Measurements from ENCODE around the gene GYPE.
"Not testable (repeated sequence)": the region's sequence is repeated elsewhere in the genome, so short reads cannot be mapped to it uniquely, and the experiment has no call there.

DNA sequence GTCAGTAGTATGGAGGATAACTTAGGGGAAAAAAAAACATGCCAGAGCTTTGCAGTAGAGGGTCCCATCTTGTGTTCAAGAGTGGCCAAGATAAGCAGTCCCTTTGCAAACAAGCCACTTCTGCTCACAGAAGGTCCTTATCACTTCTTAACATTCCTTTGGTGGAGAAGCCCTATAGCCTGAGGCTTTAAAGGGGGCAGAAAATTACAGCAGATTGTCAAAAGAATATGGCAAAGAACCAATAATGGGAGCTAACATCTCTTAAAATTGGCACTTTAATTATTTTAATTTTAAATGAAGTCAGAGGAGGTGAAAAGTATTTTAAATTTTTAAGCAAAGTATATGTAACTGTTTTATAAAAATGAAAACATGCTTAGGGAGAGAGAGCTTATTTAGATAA is 20.4 kb downstream of the GYPE start:
- not testable (repeated sequence) for TF ChIP-seq HDAC6 (IDR thresholded peaks at IDR 0.05; ENCODE audit: unreplicated experiment); EP300 (IDR thresholded peaks at IDR 0.05; ENCODE audit: borderline replicate concordance in 1 of 2, control insufficient read depth in 1 of 2, low read depth in 2 of 2, low read length in 2 of 2); SPI1 (IDR thresholded peaks at IDR 0.05; ENCODE audit: borderline replicate concordance, insufficient read depth, low read depth, low read length); USF2 (IDR thresholded peaks at IDR 0.05; ENCODE audit: borderline replicate concordance, low read depth, low read length); YY1 (IDR thresholded peaks at IDR 0.05; ENCODE audit: low read depth, low read length); GABPA (IDR thresholded peaks at IDR 0.05; ENCODE audit: low read depth); CEBPZ (IDR thresholded peaks at IDR 0.05; ENCODE audit: low read depth, low read length); CBFB (IDR thresholded peaks at IDR 0.05; ENCODE audit: low read depth); SREBF2 (IDR thresholded peaks at IDR 0.05; ENCODE audit: low read length); EGR1 (IDR thresholded peaks at IDR 0.05; ENCODE audit: borderline replicate concordance in 1 of 2, low read depth in 2 of 2, low read length in 2 of 2); NBN (IDR thresholded peaks at IDR 0.05)
- TF ChIP-seq, protein P1, sequence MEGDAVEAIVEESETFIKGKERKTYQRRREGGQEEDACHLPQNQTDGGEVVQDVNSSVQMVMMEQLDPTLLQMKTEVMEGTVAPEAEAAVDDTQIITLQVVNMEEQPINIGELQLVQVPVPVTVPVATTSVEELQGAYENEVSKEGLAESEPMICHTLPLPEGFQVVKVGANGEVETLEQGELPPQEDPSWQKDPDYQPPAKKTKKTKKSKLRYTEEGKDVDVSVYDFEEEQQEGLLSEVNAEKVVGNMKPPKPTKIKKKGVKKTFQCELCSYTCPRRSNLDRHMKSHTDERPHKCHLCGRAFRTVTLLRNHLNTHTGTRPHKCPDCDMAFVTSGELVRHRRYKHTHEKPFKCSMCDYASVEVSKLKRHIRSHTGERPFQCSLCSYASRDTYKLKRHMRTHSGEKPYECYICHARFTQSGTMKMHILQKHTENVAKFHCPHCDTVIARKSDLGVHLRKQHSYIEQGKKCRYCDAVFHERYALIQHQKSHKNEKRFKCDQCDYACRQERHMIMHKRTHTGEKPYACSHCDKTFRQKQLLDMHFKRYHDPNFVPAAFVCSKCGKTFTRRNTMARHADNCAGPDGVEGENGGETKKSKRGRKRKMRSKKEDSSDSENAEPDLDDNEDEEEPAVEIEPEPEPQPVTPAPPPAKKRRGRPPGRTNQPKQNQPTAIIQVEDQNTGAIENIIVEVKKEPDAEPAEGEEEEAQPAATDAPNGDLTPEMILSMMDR (IDR thresholded peaks at IDR 0.05 in 2 of 3, conservative IDR thresholded peaks at IDR 0.05 in 1 of 3; ENCODE audit: control insufficient read depth in 2 of 3, extremely low read depth in 1 of 3, insufficient read depth in 1 of 3, low read depth in 3 of 3, low read length in 3 of 3), result not testable (repeated sequence)
- TF ChIP-seq, protein P2, sequence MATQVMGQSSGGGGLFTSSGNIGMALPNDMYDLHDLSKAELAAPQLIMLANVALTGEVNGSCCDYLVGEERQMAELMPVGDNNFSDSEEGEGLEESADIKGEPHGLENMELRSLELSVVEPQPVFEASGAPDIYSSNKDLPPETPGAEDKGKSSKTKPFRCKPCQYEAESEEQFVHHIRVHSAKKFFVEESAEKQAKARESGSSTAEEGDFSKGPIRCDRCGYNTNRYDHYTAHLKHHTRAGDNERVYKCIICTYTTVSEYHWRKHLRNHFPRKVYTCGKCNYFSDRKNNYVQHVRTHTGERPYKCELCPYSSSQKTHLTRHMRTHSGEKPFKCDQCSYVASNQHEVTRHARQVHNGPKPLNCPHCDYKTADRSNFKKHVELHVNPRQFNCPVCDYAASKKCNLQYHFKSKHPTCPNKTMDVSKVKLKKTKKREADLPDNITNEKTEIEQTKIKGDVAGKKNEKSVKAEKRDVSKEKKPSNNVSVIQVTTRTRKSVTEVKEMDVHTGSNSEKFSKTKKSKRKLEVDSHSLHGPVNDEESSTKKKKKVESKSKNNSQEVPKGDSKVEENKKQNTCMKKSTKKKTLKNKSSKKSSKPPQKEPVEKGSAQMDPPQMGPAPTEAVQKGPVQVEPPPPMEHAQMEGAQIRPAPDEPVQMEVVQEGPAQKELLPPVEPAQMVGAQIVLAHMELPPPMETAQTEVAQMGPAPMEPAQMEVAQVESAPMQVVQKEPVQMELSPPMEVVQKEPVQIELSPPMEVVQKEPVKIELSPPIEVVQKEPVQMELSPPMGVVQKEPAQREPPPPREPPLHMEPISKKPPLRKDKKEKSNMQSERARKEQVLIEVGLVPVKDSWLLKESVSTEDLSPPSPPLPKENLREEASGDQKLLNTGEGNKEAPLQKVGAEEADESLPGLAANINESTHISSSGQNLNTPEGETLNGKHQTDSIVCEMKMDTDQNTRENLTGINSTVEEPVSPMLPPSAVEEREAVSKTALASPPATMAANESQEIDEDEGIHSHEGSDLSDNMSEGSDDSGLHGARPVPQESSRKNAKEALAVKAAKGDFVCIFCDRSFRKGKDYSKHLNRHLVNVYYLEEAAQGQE (IDR thresholded peaks at IDR 0.05; ENCODE audit: low read depth, low read length), result not testable (repeated sequence)

Data from GM12878 (cell line).